Mesendoderm (in vitro differentiated cells): ENCODE measurements around the gene PTX3.

ENCODE experiments used
- DNase-seq: peaks from one replicate; pipeline ENCODE4 v3.0.0; 2013
- H2AK5ac ChIP-seq: 2 replicates; pipeline ENCODE4 v1.6.1; 2013; ENCODE audit warnings: low read length, inconsistent platforms
- H2BK120ac ChIP-seq: 2 replicates; pipeline ENCODE4 v1.6.1; 2013; ENCODE audit warnings: low read depth, mild to moderate bottlenecking, low read length, moderate library complexity, mixed read lengths
- H2BK15ac ChIP-seq: replicated peaks from 2 replicates; pipeline ENCODE4 v1.6.1; 2013; ENCODE audit warnings: low read depth, mild to moderate bottlenecking, moderate library complexity
- H2BK5ac ChIP-seq: 2 replicates; pipeline ENCODE4 v1.6.1; 2013; ENCODE audit warnings: low read length, inconsistent platforms
- H3K18ac ChIP-seq: 2 replicates; pipeline ENCODE4 v1.6.1; 2013; ENCODE audit warnings: mild to moderate bottlenecking, low read length, mixed read lengths
- H3K23ac ChIP-seq: one replicate; pipeline ENCODE4 v1.6.1; 2013; ENCODE audit warnings: low read length
- H3K27ac ChIP-seq: 2 replicates; pipeline ENCODE4 v1.5.1; 2013; ENCODE audit warnings: low read depth, mild to moderate bottlenecking, inconsistent platforms, low read length, moderate library complexity
- H3K27me3 ChIP-seq: 2 replicates; pipeline ENCODE4 v1.6.1; 2013; ENCODE audit warnings: low read length, control low read depth, mild to moderate bottlenecking, inconsistent platforms; ENCODE audit not compliant: insufficient read depth, poor library complexity
- H3K36me3 ChIP-seq: 2 replicates; pipeline ENCODE4 v1.6.1; 2013; ENCODE audit warnings: low read length, inconsistent platforms; ENCODE audit not compliant: control insufficient read depth, insufficient read depth
- H3K4ac ChIP-seq: one replicate; pipeline ENCODE4 v1.6.1; 2013; ENCODE audit warnings: low read depth, mild to moderate bottlenecking, low read length, moderate library complexity
- H3K4me1 ChIP-seq: 2 replicates; pipeline ENCODE4 v1.6.1; 2013; ENCODE audit warnings: low read depth, low read length, inconsistent platforms; ENCODE audit not compliant: control insufficient read depth
- H3K4me2 ChIP-seq: 2 replicates; pipeline ENCODE4 v1.6.1; 2013; ENCODE audit warnings: low read length
- H3K4me3 ChIP-seq: 2 replicates; pipeline ENCODE4 v1.5.1; 2013; ENCODE audit warnings: mild to moderate bottlenecking, low read length
- H3K56ac ChIP-seq: one replicate; pipeline ENCODE4 v1.6.1; 2013; ENCODE audit warnings: low read length
- H3K79me1 ChIP-seq: 2 replicates; pipeline ENCODE4 v1.6.1; 2013; ENCODE audit warnings: low read length, inconsistent platforms
- H3K79me2 ChIP-seq: 2 replicates; pipeline ENCODE4 v1.6.1; 2013; ENCODE audit warnings: mild to moderate bottlenecking, low read length; ENCODE audit not compliant: control insufficient read depth, insufficient read depth
- H3K9ac ChIP-seq: 2 replicates; pipeline ENCODE4 v1.6.1; 2013; ENCODE audit warnings: low read length, inconsistent platforms
- H4K5ac ChIP-seq: one replicate; pipeline ENCODE4 v1.6.1; 2013; ENCODE audit warnings: low read length
- H4K8ac ChIP-seq: one replicate; pipeline ENCODE4 v1.6.1; 2013; ENCODE audit warnings: low read depth, mild to moderate bottlenecking, control low read depth, low read length, moderate library complexity
- WGBS: extraction: QIAGEN DNeasy Blood & Tissue Kit; methylation state at CpG from one replicate; pipeline ENCODE4 v1.1.7; 2013; ENCODE audit warnings: low lambda C conversion rate, missing lambda C conversion rate; ENCODE audit not compliant: insufficient coverage; ENCODE audit errors: extremely low coverage; 5-methylcytosine and 5-hydroxymethylcytosine counted together

Gene PTX3

GRCh38 chr3:157407769-157408168, 28.9 kb upstream of the PTX3 start:
- H3K4me1 ChIP-seq, result no peaks in the 10 kb centered on the region
- H3K79me2 ChIP-seq, result no peaks in the 10 kb centered on the region
- H4K5ac ChIP-seq, result no peak overlapping the region
- no peak overlapping the region for H3K4ac ChIP-seq
- no peak overlapping the region for H2BK15ac ChIP-seq
- H2BK120ac ChIP-seq, result no peak overlapping the region
- H3K23ac ChIP-seq, result no peak overlapping the region
- H3K18ac ChIP-seq, result no peak overlapping the region
- no peaks in the 10 kb centered on the region for H3K79me1 ChIP-seq
- H4K8ac ChIP-seq, result no peak overlapping the region
- H3K56ac ChIP-seq, result no peak overlapping the region
- no peak overlapping the region for H3K27ac ChIP-seq
- H3K4me3 ChIP-seq, result no peak overlapping the region
- H3K4me2 ChIP-seq, result no peak overlapping the region
- H2AK5ac ChIP-seq, result no peak overlapping the region
- no CpG with 5 or more reads among the region's 3 CpGs for WGBS
- DNase-seq, result no peak
- no peak overlapping the region for H3K9ac ChIP-seq
- no peaks in the 10 kb centered on the region for H3K36me3 ChIP-seq
- H2BK5ac ChIP-seq, result no peak overlapping the region
- H3K27me3 ChIP-seq, result no peaks in the 10 kb centered on the region

GRCh38 chr3:157408499-157409149, 28.0 kb upstream of the PTX3 start:
- no CpG with 5 or more reads among the region's 4 CpGs for WGBS
- no peak overlapping the region for H2BK15ac ChIP-seq
- DNase-seq, result no peak
- H3K79me2 ChIP-seq, result no peaks in the 10 kb centered on the region
- H3K36me3 ChIP-seq, result no peaks in the 10 kb centered on the region
- H3K4me3 ChIP-seq, result no peak overlapping the region
- no peak overlapping the region for H2BK5ac ChIP-seq
- H3K4me1 ChIP-seq, result no peaks in the 10 kb centered on the region
- no peak overlapping the region for H2AK5ac ChIP-seq
- no peaks in the 10 kb centered on the region for H3K79me1 ChIP-seq
- no peak overlapping the region for H4K8ac ChIP-seq
- H3K18ac ChIP-seq, result no peak overlapping the region
- H3K23ac ChIP-seq, result no peak overlapping the region
- H4K5ac ChIP-seq, result no peak overlapping the region
- H3K27ac ChIP-seq, result no peak overlapping the region
- no peak overlapping the region for H3K9ac ChIP-seq
- H3K4ac ChIP-seq, result no peak overlapping the region
- H3K4me2 ChIP-seq, result no peak overlapping the region
- no peaks in the 10 kb centered on the region for H3K27me3 ChIP-seq
- no peak overlapping the region for H2BK120ac ChIP-seq
- no peak overlapping the region for H3K56ac ChIP-seq

- Histone ChIP-seq H3K4me3 (no peak overlapping the region), H3K18ac (no peak overlapping the region), H2BK15ac (no peak overlapping the region), H3K9ac (no peak overlapping the region), H2AK5ac (no peak overlapping the region), H3K36me3 (no peaks in the 10 kb centered on the region), H3K4ac (no peak overlapping the region), H3K4me1 (no peaks in the 10 kb centered on the region), H3K27me3 (no peaks in the 10 kb centered on the region), H3K4me2 (no peak overlapping the region), H4K5ac (no peak overlapping the region), H2BK5ac (no peak overlapping the region), H3K27ac (no peak overlapping the region), H3K23ac (no peak overlapping the region), H3K56ac (no peak overlapping the region), H3K79me2 (no peaks in the 10 kb centered on the region), H2BK120ac (no peak overlapping the region), H3K79me1 (no peaks in the 10 kb centered on the region), H4K8ac (no peak overlapping the region)
- WGBS, result no CpG with 5 or more reads among the region's 2 CpGs
- DNase-seq, result no peak
Observed at GRCh38 chr3:157409516-157409915, 27.1 kb upstream of the PTX3 start.

- Histone ChIP-seq H3K9ac (no peak overlapping the region), H2AK5ac (no peak overlapping the region), H3K4me1 (no peaks in the 10 kb centered on the region), H3K18ac (no peak overlapping the region), H3K4me3 (no peak overlapping the region), H3K56ac (no peak overlapping the region), H3K79me1 (no peaks in the 10 kb centered on the region), H2BK5ac (no peak overlapping the region), H3K79me2 (no peaks in the 10 kb centered on the region), H3K4me2 (no peak overlapping the region), H3K27ac (no peak overlapping the region), H3K27me3 (no peaks in the 10 kb centered on the region), H3K4ac (no peak overlapping the region), H2BK120ac (no peak overlapping the region), H3K36me3 (no peaks in the 10 kb centered on the region), H3K23ac (no peak overlapping the region), H4K5ac (no peak overlapping the region), H4K8ac (no peak overlapping the region), H2BK15ac (no peak overlapping the region)
- WGBS, result no CpG with 5 or more reads among the region's 2 CpGs
- DNase-seq, result peak; percentile 34
Observed at GRCh38 chr3:157410945-157411344, 25.7 kb upstream of the PTX3 start.

- no peak overlapping the region for H3K18ac ChIP-seq
- no peak for DNase-seq
- no peak overlapping the region for H3K4ac ChIP-seq
- H3K23ac ChIP-seq, result no peak overlapping the region
- H3K27me3 ChIP-seq, result no peaks in the 10 kb centered on the region
- no peak overlapping the region for H3K9ac ChIP-seq
- no peaks in the 10 kb centered on the region for H3K36me3 ChIP-seq
- H3K79me2 ChIP-seq, result no peaks in the 10 kb centered on the region
- H3K27ac ChIP-seq, result no peak overlapping the region
- no peak overlapping the region for H2AK5ac ChIP-seq
- H3K56ac ChIP-seq, result no peak overlapping the region
- WGBS, result no CpG with 5 or more reads among the region's 1 CpG
- no peak overlapping the region for H4K5ac ChIP-seq
- no peak overlapping the region for H2BK15ac ChIP-seq
- H2BK5ac ChIP-seq, result no peak overlapping the region
- H4K8ac ChIP-seq, result no peak overlapping the region
- H3K4me1 ChIP-seq, result no peaks in the 10 kb centered on the region
- H3K79me1 ChIP-seq, result no peaks in the 10 kb centered on the region
- H2BK120ac ChIP-seq, result no peak overlapping the region
- no peak overlapping the region for H3K4me3 ChIP-seq
- H3K4me2 ChIP-seq, result no peak overlapping the region
Observed at GRCh38 chr3:157412323-157412855, 24.3 kb upstream of the PTX3 start.

- H3K18ac ChIP-seq, result no peak overlapping the region
- H4K8ac ChIP-seq, result no peak overlapping the region
- H2BK120ac ChIP-seq, result no peak overlapping the region
- H4K5ac ChIP-seq, result no peak overlapping the region
- no peak overlapping the region for H2BK15ac ChIP-seq
- no peak overlapping the region for H3K4me2 ChIP-seq
- H3K27me3 ChIP-seq, result no peaks in the 10 kb centered on the region
- H3K36me3 ChIP-seq, result no peaks in the 10 kb centered on the region
- no peak overlapping the region for H3K23ac ChIP-seq
- H3K4me1 ChIP-seq, result no peaks in the 10 kb centered on the region
- H3K56ac ChIP-seq, result no peak overlapping the region
- H3K9ac ChIP-seq, result no peak overlapping the region
- no peak overlapping the region for H2BK5ac ChIP-seq
- no peak for DNase-seq
- no peak overlapping the region for H2AK5ac ChIP-seq
- no peaks in the 10 kb centered on the region for H3K79me1 ChIP-seq
- H3K27ac ChIP-seq, result no peak overlapping the region
- no peaks in the 10 kb centered on the region for H3K79me2 ChIP-seq
- H3K4me3 ChIP-seq, result no peak overlapping the region
- H3K4ac ChIP-seq, result no peak overlapping the region
Observed at GRCh38 chr3:157414861-157415260, 21.8 kb upstream of the PTX3 start.
